ENCODE results near the gene FBXL5. TPM values are rescaled to one million over a fixed set of nuclear protein-coding genes. Genes with fewer than 3 reads are reported as not detected.
A peak's percentile ranks its signal among the peaks of the same experiment; 100 is the strongest.

FBXL5 gene
- total RNA-seq, 1 donor from 2014 or later: 101 TPM

DNA sequence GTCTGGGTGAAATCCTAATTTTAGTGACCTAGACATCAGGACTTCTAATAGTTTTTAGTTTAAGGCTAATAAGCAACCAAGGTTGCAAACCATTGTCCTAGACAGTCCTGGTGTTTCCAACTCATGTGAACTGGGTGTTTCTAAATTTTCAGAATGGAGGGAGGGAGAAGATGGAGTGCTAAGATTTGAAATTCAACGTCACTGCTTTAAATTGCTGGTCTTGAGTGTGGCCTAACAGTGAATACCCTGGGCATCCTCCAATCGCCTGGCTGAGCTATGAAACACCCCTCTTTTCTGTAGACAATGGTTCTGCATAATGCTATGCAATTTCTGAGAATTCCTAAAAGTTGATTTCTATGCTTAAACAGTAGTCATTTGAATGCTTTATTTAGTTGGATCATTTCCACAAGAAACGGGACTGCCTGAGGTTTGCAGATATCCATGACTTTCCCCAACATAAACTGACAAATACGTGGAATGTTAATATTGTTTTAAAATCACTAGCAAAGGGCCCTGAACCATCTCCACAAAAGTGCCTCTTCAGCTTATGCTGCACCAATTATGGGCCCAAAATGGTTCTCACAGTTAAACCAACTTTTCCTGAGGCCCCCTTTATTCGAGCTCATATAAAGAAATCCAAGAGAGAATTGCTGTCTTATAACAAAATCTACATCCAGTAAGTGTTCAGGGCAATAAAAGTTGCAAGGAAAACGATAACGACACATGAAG is 1.1 kb downstream of the FBXL5 start:
- peaks cover 47% of the 10 kb centered on the region for H3K4me1 ChIP-seq
- intact Hi-C loops (cut with DNase I): no loop called here
- H3K4me3 ChIP-seq: peak overlapping the region; percentile 68
- DNase-seq (no peak), ATAC-seq (no peak)
- H3K9me3 ChIP-seq: no peaks in the 10 kb centered on the region
- no peaks in the 10 kb centered on the region for H3K27me3 ChIP-seq
- no peaks in the 10 kb centered on the region for H3K36me3 ChIP-seq
- TF ChIP-seq, protein P1, sequence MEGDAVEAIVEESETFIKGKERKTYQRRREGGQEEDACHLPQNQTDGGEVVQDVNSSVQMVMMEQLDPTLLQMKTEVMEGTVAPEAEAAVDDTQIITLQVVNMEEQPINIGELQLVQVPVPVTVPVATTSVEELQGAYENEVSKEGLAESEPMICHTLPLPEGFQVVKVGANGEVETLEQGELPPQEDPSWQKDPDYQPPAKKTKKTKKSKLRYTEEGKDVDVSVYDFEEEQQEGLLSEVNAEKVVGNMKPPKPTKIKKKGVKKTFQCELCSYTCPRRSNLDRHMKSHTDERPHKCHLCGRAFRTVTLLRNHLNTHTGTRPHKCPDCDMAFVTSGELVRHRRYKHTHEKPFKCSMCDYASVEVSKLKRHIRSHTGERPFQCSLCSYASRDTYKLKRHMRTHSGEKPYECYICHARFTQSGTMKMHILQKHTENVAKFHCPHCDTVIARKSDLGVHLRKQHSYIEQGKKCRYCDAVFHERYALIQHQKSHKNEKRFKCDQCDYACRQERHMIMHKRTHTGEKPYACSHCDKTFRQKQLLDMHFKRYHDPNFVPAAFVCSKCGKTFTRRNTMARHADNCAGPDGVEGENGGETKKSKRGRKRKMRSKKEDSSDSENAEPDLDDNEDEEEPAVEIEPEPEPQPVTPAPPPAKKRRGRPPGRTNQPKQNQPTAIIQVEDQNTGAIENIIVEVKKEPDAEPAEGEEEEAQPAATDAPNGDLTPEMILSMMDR (IDR thresholded peaks at IDR 0.05): no peak
- peak overlapping the region; percentile 89 for H3K27ac ChIP-seq

GRCh38 chr4:15653420-15653819 is 1.7 kb downstream of the FBXL5 start:
- TF ChIP-seq, protein P1 (IDR thresholded peaks at IDR 0.05): no peak
- peaks cover 50% of the 10 kb centered on the region for H3K4me1 ChIP-seq
- peak overlapping the region; percentile 89 for H3K27ac ChIP-seq
- H3K9me3 ChIP-seq: no peaks in the 10 kb centered on the region
- no peak for DNase-seq
- H3K36me3 ChIP-seq: no peaks in the 10 kb centered on the region
- peak overlapping the region; percentile 68 for H3K4me3 ChIP-seq
- intact Hi-C loops (cut with DNase I): no loop called here
- no peak for ATAC-seq
- no peaks in the 10 kb centered on the region for H3K27me3 ChIP-seq

- H3K27ac ChIP-seq: peak overlapping the region; percentile 89
- no peaks in the 10 kb centered on the region for H3K36me3 ChIP-seq
- intact Hi-C loops (cut with DNase I): no loop called here
These were observed 2.3 kb downstream of the FBXL5 start for GRCh38 chr4:15652841-15653240.

DNA sequence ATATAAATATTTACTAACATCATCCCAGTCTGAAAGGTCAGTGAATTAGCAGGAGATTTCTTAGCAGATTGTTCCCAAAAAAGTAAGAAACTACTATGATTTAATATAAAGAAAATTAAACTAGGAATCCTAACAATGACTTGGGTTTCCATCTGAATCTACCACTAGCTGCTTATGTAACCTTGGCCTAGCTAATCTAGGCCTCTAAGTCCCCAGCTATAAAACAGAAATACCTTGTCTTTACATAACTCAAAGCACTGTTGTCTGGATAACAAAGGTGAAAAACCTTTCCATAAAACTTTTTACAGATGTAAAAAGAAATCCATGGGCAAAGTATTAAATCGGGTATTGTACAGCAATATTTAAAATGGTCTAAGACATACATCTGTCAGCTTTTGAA is 3.0 kb downstream of the FBXL5 start:
- Histone ChIP-seq H3K4me1 (peaks cover 52% of the 10 kb centered on the region), H3K4me3 (no peak overlapping the region), H3K27ac (peak overlapping the region; percentile 89), H3K27me3 (no peaks in the 10 kb centered on the region), H3K36me3 (no peaks in the 10 kb centered on the region), H3K9me3 (no peaks in the 10 kb centered on the region)
- DNase-seq (no peak), ATAC-seq (no peak)
- intact Hi-C loops (cut with DNase I): no loop called here
- TF ChIP-seq, protein P1 (IDR thresholded peaks at IDR 0.05): no peak

More at GRCh38 chr4:15652841-15653240, 2.3 kb downstream of the FBXL5 start:
- Histone ChIP-seq H3K9me3 (no peaks in the 10 kb centered on the region), H3K4me3 (peak overlapping the region; percentile 68), H3K4me1 (peaks cover 53% of the 10 kb centered on the region), H3K27me3 (no peaks in the 10 kb centered on the region)
- DNase-seq (no peak), ATAC-seq (no peak)
- TF ChIP-seq, protein P1 (IDR thresholded peaks at IDR 0.05): no peak

DNA sequence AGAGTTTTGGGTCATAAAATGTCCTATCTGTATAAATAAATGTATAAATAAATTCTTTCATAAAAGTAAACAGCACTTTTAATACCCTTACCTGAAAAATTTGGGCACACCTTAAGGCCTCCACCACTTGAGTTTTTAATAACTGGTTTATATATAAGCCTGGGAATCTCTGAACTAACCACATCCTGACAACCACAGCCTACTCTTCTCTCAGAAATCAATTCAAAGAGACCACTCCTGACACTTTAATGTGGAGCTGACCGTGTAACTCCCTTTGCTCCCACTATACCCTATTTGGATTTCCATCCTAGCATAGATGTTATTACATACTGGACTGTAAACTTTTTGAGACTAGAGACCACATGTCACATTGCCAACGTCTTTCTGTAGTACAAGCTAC is 3.5 kb downstream of the FBXL5 start:
- intact Hi-C loops (cut with DNase I): no loop called here
- DNase-seq: no peak
- Histone ChIP-seq H3K9me3 (no peaks in the 10 kb centered on the region), H3K36me3 (no peaks in the 10 kb centered on the region), H3K27ac (peak overlapping the region; percentile 33), H3K4me1 (peaks cover 52% of the 10 kb centered on the region), H3K4me3 (no peak overlapping the region), H3K27me3 (no peaks in the 10 kb centered on the region)
- TF ChIP-seq, protein P1 (IDR thresholded peaks at IDR 0.05): no peak
- ATAC-seq: no peak
